ENCODE data around the gene BCO2. TPM values are rescaled to one million over a fixed set of nuclear protein-coding genes. Genes with fewer than 3 reads are reported as not detected.

BCO2 gene
- total and polyA plus RNA-seq, 7 donors = 3.5 to 42.4 (median 5.7) TPM

DNA sequence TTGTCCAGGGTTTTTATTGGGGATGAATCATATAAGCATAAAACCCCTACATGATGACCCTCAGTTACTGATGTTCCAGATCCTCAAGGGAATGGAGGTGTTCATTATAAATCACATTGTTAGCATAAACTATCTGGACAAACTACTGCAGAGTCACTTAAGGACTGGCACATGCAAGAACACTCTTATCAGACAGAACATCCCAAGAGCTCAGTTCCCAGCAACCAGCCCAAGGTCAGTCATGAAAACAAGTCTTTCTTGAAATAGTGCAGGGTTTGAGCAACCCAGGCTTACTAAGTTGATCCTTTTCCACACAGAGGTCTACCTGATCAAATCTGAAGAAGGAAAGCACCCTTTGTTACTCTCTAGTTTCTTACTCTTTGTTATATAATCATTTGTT lies 37.4 kb downstream of the BCO2 start:
- H3K9me3 ChIP-seq = no peaks in the 10 kb centered on the region
- ATAC-seq (no peak), DNase-seq (no peak)
- H3K4me1 ChIP-seq = no peaks in the 10 kb centered on the region
- no peaks in the 10 kb centered on the region for H3K27me3 ChIP-seq (ENCODE audit: insufficient read depth in 3 of 3, low read length in 2 of 3)
- no peak overlapping the region for H3K27ac ChIP-seq
- TF ChIP-seq, protein P1, sequence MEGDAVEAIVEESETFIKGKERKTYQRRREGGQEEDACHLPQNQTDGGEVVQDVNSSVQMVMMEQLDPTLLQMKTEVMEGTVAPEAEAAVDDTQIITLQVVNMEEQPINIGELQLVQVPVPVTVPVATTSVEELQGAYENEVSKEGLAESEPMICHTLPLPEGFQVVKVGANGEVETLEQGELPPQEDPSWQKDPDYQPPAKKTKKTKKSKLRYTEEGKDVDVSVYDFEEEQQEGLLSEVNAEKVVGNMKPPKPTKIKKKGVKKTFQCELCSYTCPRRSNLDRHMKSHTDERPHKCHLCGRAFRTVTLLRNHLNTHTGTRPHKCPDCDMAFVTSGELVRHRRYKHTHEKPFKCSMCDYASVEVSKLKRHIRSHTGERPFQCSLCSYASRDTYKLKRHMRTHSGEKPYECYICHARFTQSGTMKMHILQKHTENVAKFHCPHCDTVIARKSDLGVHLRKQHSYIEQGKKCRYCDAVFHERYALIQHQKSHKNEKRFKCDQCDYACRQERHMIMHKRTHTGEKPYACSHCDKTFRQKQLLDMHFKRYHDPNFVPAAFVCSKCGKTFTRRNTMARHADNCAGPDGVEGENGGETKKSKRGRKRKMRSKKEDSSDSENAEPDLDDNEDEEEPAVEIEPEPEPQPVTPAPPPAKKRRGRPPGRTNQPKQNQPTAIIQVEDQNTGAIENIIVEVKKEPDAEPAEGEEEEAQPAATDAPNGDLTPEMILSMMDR (IDR thresholded peaks at IDR 0.05) = no peak
- intact Hi-C loops (cut with DNase I) = loop anchor here in 1 of 2 donors (10.0 kb wide), 1 partner anchor 342 kb away; no protein-coding TSS in a partner anchor
- H3K36me3 ChIP-seq (ENCODE audit: insufficient read depth in 1 of 2, low read depth in 1 of 2) = peaks cover 0 to 40% of the 10 kb centered on the region in 2 donors
- H3K4me3 ChIP-seq = no peak overlapping the region

DNA sequence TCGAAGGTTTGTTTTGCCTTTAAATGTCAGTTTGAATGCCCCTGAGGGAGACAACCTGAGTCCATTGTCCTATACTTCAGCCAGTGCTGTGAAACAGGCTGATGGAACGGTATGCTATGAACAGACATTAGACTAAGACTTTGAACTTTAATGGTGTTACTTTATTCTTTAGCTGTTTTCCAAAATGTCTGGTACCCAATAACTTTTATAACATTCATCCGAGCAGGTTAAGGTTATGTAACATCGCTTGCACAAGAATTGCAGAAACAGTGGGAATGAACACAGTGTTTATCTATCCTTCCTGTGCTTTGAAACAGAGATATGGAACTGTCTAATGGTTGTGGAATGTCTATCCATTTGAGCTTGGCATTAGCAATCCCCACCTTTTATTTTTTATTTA lies 38.4 kb downstream of the BCO2 start:
- no peaks in the 10 kb centered on the region for H3K4me1 ChIP-seq
- TF ChIP-seq, protein P1 (IDR thresholded peaks at IDR 0.05) = no peak
- peaks cover 0 to 50% of the 10 kb centered on the region in 2 donors for H3K36me3 ChIP-seq (ENCODE audit: insufficient read depth in 1 of 2, low read depth in 1 of 2)
- no peaks in the 10 kb centered on the region for H3K9me3 ChIP-seq
- no peak overlapping the region for H3K27ac ChIP-seq
- no peaks in the 10 kb centered on the region for H3K27me3 ChIP-seq (ENCODE audit: insufficient read depth in 3 of 3, low read length in 2 of 3)
- DNase-seq (no peak), ATAC-seq (no peak)
- intact Hi-C loops (cut with DNase I) = loop anchor here in 1 of 2 donors (10.0 kb wide), 1 partner anchor 341 kb away; no protein-coding TSS in a partner anchor
- WGBS, 3 donors = 94 to 96% (median 94%) methylated on average over 4 of the region's 4 CpGs
- no peak overlapping the region for H3K4me3 ChIP-seq

DNA sequence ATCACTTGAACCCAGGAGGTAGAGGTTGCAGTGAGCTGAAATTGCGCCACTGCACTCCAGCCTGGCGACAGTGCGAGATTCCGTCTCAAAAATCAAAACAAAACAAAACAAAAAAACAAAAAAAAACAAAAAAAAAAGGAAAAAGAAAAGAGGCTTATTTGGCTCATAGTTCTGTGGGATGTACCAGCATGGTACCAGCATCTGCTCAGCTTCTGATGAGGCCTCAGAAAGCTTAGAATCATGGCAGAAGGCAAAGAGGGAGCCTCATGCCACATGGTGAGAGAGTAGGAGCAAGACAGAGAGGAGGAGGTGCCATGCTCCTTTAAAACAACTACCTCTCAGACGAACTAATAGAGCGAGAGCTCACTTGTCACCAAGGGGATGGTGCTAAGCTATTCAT lies 40.3 kb downstream of the BCO2 start:
- TF ChIP-seq, protein P1 (IDR thresholded peaks at IDR 0.05) = no peak
- H3K27ac ChIP-seq = no peak overlapping the region
- no peaks in the 10 kb centered on the region for H3K4me1 ChIP-seq
- H3K27me3 ChIP-seq (ENCODE audit: insufficient read depth in 3 of 3, low read length in 2 of 3) = no peaks in the 10 kb centered on the region
- ATAC-seq = no peak
- WGBS, 3 donors = 85 to 88% (median 85%) methylated on average over 6 of the region's 6 CpGs
- intact Hi-C loops (cut with DNase I) = loop anchor here in 1 of 2 donors (2.0 to 10.0 kb wide), 2 partner anchors 17 to 339 kb away; no protein-coding TSS in a partner anchor
- H3K36me3 ChIP-seq (ENCODE audit: insufficient read depth in 1 of 2, low read depth in 1 of 2) = peaks cover 0 to 55% of the 10 kb centered on the region in 2 donors
- no peaks in the 10 kb centered on the region for H3K9me3 ChIP-seq
- no peak overlapping the region for H3K4me3 ChIP-seq
- DNase-seq = no peak

DNA sequence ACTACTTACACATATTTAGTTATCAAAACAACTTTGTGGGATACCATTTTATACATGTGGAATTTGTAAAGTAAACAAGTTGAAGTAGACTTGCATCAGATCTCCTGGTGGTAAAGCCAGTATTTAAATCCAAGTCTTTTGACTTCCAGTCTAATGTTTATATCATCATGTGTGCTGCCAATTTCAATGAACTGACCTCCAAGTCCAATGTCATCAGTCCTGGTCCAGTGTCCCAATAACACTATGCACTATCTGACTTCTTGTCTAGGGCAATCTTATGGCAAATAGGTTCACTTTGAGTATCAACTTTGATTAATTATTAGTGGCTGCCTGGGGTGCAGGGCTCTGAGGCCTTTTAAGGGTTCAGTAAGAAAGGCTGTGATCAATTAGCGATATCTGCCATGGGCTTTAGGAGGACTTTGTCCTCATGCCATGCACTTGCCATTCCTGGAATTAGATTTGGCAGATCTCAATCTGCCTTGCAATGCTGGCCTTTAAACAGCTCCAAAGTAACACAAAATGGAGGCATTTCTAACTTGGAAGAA lies 41.3 kb downstream of the BCO2 start:
- peaks cover 0 to 57% of the 10 kb centered on the region in 2 donors for H3K36me3 ChIP-seq (ENCODE audit: insufficient read depth in 1 of 2, low read depth in 1 of 2)
- H3K9me3 ChIP-seq = no peaks in the 10 kb centered on the region
- no peak overlapping the region for H3K27ac ChIP-seq
- H3K4me3 ChIP-seq = no peak overlapping the region
- intact Hi-C loops (cut with DNase I) = loop anchor here in 1 of 2 donors (2.0 to 10.0 kb wide), 2 partner anchors 16 to 338 kb away; no protein-coding TSS in a partner anchor
- TF ChIP-seq, protein P1 (IDR thresholded peaks at IDR 0.05) = no peak
- WGBS, 3 donors = 96 to 100% (median 100%) methylated on average over 1 of the region's 1 CpG
- ATAC-seq (no peak), DNase-seq (no peak)
- no peaks in the 10 kb centered on the region for H3K4me1 ChIP-seq
- H3K27me3 ChIP-seq (ENCODE audit: insufficient read depth in 3 of 3, low read length in 2 of 3) = no peaks in the 10 kb centered on the region

All from psoas muscle (tissue), 8 donors.